Lower lobe of right lung (tissue), 2 donors: ENCODE data around the gene MAPK7. TPM values are rescaled to one million over a fixed set of nuclear protein-coding genes. Genes with fewer than 3 reads are reported as not detected.

Experiments
- ATAC-seq, 2 donors: fragments of 200-7000 bp; cut with Tn5 transposase; one replicate each; pipeline ENCODE4 v1.9.1; 2020 to 2022; ENCODE audit warnings: mild to moderate bottlenecking in 2 of 2, moderate library complexity in 2 of 2
- DNase-seq: peaks from one replicate; pipeline ENCODE4 v3.0.0-alpha.2; 2020
- H3K27ac ChIP-seq: fragments of 200-600 bp; one replicate; pipeline ENCODE4 v1.8.0; 2022
- H3K27me3 ChIP-seq: fragments of 200-600 bp; one replicate; pipeline ENCODE4 v1.8.0; 2022; ENCODE audit warnings: low read depth
- H3K36me3 ChIP-seq: fragments of 200-600 bp; one replicate; pipeline ENCODE4 v1.8.0; 2022; ENCODE audit warnings: mild to moderate bottlenecking
- H3K4me1 ChIP-seq: fragments of 200-600 bp; one replicate; pipeline ENCODE4 v1.8.0; 2022
- H3K4me3 ChIP-seq: fragments of 200-600 bp; one replicate; pipeline ENCODE4 v1.8.0; 2022; ENCODE audit warnings: mild to moderate bottlenecking
- H3K9me3 ChIP-seq: fragments of 200-600 bp; one replicate; pipeline ENCODE4 v1.8.0; 2022
- intact Hi-C: fragments of 100-400 bp; cut with DNase I; formaldehyde crosslinking; loops from one replicate; pipeline ENCODE4 v1.11.0; 2022
- total RNA-seq: library from RNA; stranded (reverse); fragmentation: NEBNext Ultra II Directional; extraction: Animal tissue kit (Norgen Biotek cat#: 25700); gene quantifications from one replicate; pipeline ENCODE4 v1.2.1, GENCODE V29; 2021
- TF ChIP-seq, protein P1 (sequence below): fragments of 200-600 bp; IDR thresholded peaks from one replicate; pipeline ENCODE4 v1.8.0; 2022; ENCODE audit warnings: antibody characterized with exemption, mild to moderate bottlenecking
- donor health status: DM: no; HTN: yes; CAD: no; lungs with severe emphysema.

Gene MAPK7
- total RNA-seq, 1 donor from 2014 or later: 22.2 TPM

- Histone ChIP-seq H3K4me3 (no peak overlapping the region), H3K36me3 (peaks cover 39% of the 10 kb centered on the region), H3K27ac (no peak overlapping the region), H3K9me3 (no peaks in the 10 kb centered on the region), H3K4me1 (peaks cover 1% of the 10 kb centered on the region), H3K27me3 (no peaks in the 10 kb centered on the region)
- intact Hi-C loops: no loop called here
- ATAC-seq (no peak), DNase-seq (no peak)
- TF ChIP-seq, protein P1, sequence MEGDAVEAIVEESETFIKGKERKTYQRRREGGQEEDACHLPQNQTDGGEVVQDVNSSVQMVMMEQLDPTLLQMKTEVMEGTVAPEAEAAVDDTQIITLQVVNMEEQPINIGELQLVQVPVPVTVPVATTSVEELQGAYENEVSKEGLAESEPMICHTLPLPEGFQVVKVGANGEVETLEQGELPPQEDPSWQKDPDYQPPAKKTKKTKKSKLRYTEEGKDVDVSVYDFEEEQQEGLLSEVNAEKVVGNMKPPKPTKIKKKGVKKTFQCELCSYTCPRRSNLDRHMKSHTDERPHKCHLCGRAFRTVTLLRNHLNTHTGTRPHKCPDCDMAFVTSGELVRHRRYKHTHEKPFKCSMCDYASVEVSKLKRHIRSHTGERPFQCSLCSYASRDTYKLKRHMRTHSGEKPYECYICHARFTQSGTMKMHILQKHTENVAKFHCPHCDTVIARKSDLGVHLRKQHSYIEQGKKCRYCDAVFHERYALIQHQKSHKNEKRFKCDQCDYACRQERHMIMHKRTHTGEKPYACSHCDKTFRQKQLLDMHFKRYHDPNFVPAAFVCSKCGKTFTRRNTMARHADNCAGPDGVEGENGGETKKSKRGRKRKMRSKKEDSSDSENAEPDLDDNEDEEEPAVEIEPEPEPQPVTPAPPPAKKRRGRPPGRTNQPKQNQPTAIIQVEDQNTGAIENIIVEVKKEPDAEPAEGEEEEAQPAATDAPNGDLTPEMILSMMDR: no peak
Measured at GRCh38 chr17:19331543-19332245, 46.6 kb upstream of the MAPK7 start.

- Histone ChIP-seq H3K4me1 (peaks cover 3% of the 10 kb centered on the region), H3K4me3 (no peak overlapping the region), H3K9me3 (no peaks in the 10 kb centered on the region), H3K27ac (peak overlapping the region; percentile 6), H3K36me3 (peaks cover 39% of the 10 kb centered on the region), H3K27me3 (no peaks in the 10 kb centered on the region)
- no peak for DNase-seq
- intact Hi-C loops: no loop called here
- TF ChIP-seq, protein P1: no peak
- no peak for ATAC-seq
Measured at GRCh38 chr17:19332371-19333131, 45.7 kb upstream of the MAPK7 start.

DNA sequence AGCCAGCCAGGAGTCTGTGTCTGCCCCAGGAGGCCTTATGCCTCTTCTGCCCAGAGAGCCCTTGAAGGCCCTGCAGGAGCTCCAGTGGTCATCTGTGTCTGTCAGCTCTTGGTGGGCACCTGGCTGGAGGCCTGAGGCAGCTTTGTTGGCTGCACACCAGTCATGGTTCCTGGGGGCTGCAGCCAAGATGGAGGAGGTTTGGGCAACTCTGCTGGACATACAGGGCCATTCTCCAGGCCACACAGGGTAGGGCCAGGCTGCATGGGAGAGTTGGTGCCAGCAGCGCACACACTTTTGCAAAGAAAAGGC is 45.2 kb upstream of the MAPK7 start:
- intact Hi-C loops: no loop called here
- no peaks in the 10 kb centered on the region for H3K27me3 ChIP-seq
- no peak for ATAC-seq
- TF ChIP-seq, protein P1: no peak
- peaks cover 39% of the 10 kb centered on the region for H3K36me3 ChIP-seq
- no peak for DNase-seq
- H3K4me3 ChIP-seq: no peak overlapping the region
- no peak overlapping the region for H3K27ac ChIP-seq
- peaks cover 8% of the 10 kb centered on the region for H3K4me1 ChIP-seq
- no peaks in the 10 kb centered on the region for H3K9me3 ChIP-seq

- TF ChIP-seq, protein P1: no peak
- DNase-seq (no peak), ATAC-seq (no peak)
Measured at GRCh38 chr17:19333736-19334290, 44.5 kb upstream of the MAPK7 start.

GRCh38 chr17:19334331-19334730 is 44.0 kb upstream of the MAPK7 start:
- TF ChIP-seq, protein P1: no peak
- DNase-seq (no peak), ATAC-seq (no peak)
- no peaks in the 10 kb centered on the region for H3K9me3 ChIP-seq
- H3K27ac ChIP-seq: no peak overlapping the region
- H3K4me3 ChIP-seq: no peak overlapping the region
- H3K27me3 ChIP-seq: no peaks in the 10 kb centered on the region
- intact Hi-C loops: no loop called here
- H3K4me1 ChIP-seq: peaks cover 10% of the 10 kb centered on the region
- H3K36me3 ChIP-seq: peaks cover 31% of the 10 kb centered on the region

More at GRCh38 chr17:19333736-19334290, 44.5 kb upstream of the MAPK7 start:
- Histone ChIP-seq H3K4me3 (no peak overlapping the region), H3K9me3 (no peaks in the 10 kb centered on the region), H3K4me1 (peaks cover 10% of the 10 kb centered on the region), H3K36me3 (peaks cover 37% of the 10 kb centered on the region), H3K27me3 (no peaks in the 10 kb centered on the region), H3K27ac (no peak overlapping the region)
- intact Hi-C loops: no loop called here
